SKM-1 (cell line): ENCODE measurements around the gene FAM13C.

Experiments used
- DNase-seq: peaks from one replicate; lab custom pipeline; 2025; ENCODE audit not compliant: unreplicated experiment; lab: John Stamatoyannopoulos, UW

Gene FAM13C

GRCh38 chr10:59320355-59320754 lies 42.0 kb downstream of the FAM13C start:
- no peak for DNase-seq

- no peak for DNase-seq
Observed at GRCh38 chr10:59319854-59320253, 42.5 kb downstream of the FAM13C start.

- no peak for DNase-seq
Observed at GRCh38 chr10:59317066-59317465, 45.3 kb downstream of the FAM13C start.

- DNase-seq, result no peak
Observed at GRCh38 chr10:59315465-59315864, 46.9 kb downstream of the FAM13C start.

GRCh38 chr10:59314268-59314667 lies 48.1 kb downstream of the FAM13C start:
- no peak for DNase-seq

GRCh38 chr10:59312247-59312646 lies 50.1 kb downstream of the FAM13C start:
- no peak for DNase-seq

- DNase-seq, result no peak
Observed at GRCh38 chr10:59311025-59311424, 51.3 kb downstream of the FAM13C start.

- no peak for DNase-seq
Observed at GRCh38 chr10:59310324-59310914, 51.9 kb downstream of the FAM13C start.

GRCh38 chr10:59304521-59305097 lies 57.7 kb downstream of the FAM13C start:
- no peak for DNase-seq

GRCh38 chr10:59303018-59303417 lies 59.3 kb downstream of the FAM13C start:
- DNase-seq, result no peak

- no peak for DNase-seq
Observed at GRCh38 chr10:59302381-59302780, 60.0 kb downstream of the FAM13C start.

- no peak for DNase-seq
Observed at GRCh38 chr10:59301067-59301754, 61.1 kb downstream of the FAM13C start.

- no peak for DNase-seq
Observed at GRCh38 chr10:59300386-59300785, 62.0 kb downstream of the FAM13C start.

- DNase-seq, result no peak
Observed at GRCh38 chr10:59299933-59300332, 62.4 kb downstream of the FAM13C start.

GRCh38 chr10:59290448-59290847 lies 71.9 kb downstream of the FAM13C start:
- DNase-seq, result no peak

GRCh38 chr10:59289853-59290252 lies 72.5 kb downstream of the FAM13C start:
- DNase-seq, result no peak

GRCh38 chr10:59287587-59288255 lies 74.6 kb downstream of the FAM13C start:
- DNase-seq, result no peak

GRCh38 chr10:59285848-59286247 lies 76.5 kb downstream of the FAM13C start:
- DNase-seq, result no peak

GRCh38 chr10:59285073-59285472 lies 77.3 kb downstream of the FAM13C start:
- no peak for DNase-seq

GRCh38 chr10:59284118-59284975 lies 78.0 kb downstream of the FAM13C start:
- no peak for DNase-seq

GRCh38 chr10:59283456-59284091 lies 78.8 kb downstream of the FAM13C start:
- DNase-seq, result no peak
